Measurements from ENCODE around the gene DPH6. TPM values are rescaled to one million over a fixed set of nuclear protein-coding genes. Genes with fewer than 3 reads are reported as not detected.

DPH6 gene
- polyA plus RNA-seq, 1 donor, result 16.6 TPM

DNA sequence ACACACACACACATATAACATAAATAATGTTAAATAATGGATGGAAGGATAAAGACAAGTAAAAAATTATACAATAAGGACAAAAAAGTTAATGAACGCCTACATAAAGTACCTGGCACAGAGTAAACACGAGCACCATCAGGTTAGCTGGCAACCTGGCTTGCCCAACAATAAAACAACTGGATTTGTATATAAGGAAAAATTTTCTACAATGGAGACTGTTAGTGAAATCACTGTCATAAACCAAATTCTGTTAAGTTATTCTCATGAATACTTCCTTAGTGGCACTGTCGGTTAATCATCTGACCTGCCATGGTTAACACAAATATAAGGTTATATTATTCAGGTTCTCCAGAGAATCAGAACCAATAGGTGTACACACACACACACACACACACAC, 54.8 kb downstream of the DPH6 start:
- Histone ChIP-seq H3K27me3 (ENCODE audit: control insufficient read depth, insufficient read depth, low read length) (no peaks in the 10 kb centered on the region), H3K4me3 (ENCODE audit: low read length) (no peak overlapping the region), H3K36me3 (ENCODE audit: control insufficient read depth, insufficient read depth, low read length) (peaks cover 2% of the 10 kb centered on the region), H3K27ac (ENCODE audit: low read length) (no peak overlapping the region), H3K9me3 (ENCODE audit: control insufficient read depth, low read depth, low read length) (peaks cover 19% of the 10 kb centered on the region), H3K4me1 (ENCODE audit: control insufficient read depth, insufficient read depth, low read length) (peaks cover 16% of the 10 kb centered on the region)
- 100% methylated on average over 3 of the region's 3 CpGs for WGBS (ENCODE audit: insufficient coverage, low lambda C conversion rate)
- no peak for DNase-seq

GRCh38 chr15:35490511-35490910, 55.5 kb downstream of the DPH6 start:
- DNase-seq, result no peak
- peaks cover 16% of the 10 kb centered on the region for H3K4me1 ChIP-seq (ENCODE audit: control insufficient read depth, insufficient read depth, low read length)
- peaks cover 2% of the 10 kb centered on the region for H3K36me3 ChIP-seq (ENCODE audit: control insufficient read depth, insufficient read depth, low read length)
- no peak overlapping the region for H3K27ac ChIP-seq (ENCODE audit: low read length)
- peaks cover 19% of the 10 kb centered on the region for H3K9me3 ChIP-seq (ENCODE audit: control insufficient read depth, low read depth, low read length)
- no peaks in the 10 kb centered on the region for H3K27me3 ChIP-seq (ENCODE audit: control insufficient read depth, insufficient read depth, low read length)
- H3K4me3 ChIP-seq (ENCODE audit: low read length), result no peak overlapping the region
- WGBS (ENCODE audit: insufficient coverage, low lambda C conversion rate), result 100% methylated on average over 1 of the region's 4 CpGs

DNA sequence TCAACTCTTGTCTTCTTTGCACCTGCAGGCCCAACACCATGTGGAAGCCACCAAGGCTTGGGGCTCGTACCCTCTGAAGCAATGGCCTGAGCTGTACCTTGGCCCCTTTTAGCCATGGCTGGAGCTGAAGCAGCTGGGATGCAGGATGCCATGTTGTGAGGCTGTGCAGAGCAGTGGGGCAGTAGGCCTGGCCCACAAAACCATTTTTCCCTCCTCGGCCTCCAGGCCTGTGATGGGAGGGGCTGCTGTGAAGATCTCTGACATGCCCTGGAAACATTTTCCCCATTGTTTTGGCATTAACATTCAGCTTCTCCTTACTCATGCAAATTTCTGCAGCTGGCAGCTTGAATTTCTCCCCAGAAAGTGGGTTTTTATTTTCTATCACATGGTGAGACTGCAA, 58.5 kb downstream of the DPH6 start:
- H3K27ac ChIP-seq (ENCODE audit: low read length), result no peak overlapping the region
- no peak for DNase-seq
- peaks cover 19% of the 10 kb centered on the region for H3K9me3 ChIP-seq (ENCODE audit: control insufficient read depth, low read depth, low read length)
- no peaks in the 10 kb centered on the region for H3K27me3 ChIP-seq (ENCODE audit: control insufficient read depth, insufficient read depth, low read length)
- no peak overlapping the region for H3K4me3 ChIP-seq (ENCODE audit: low read length)
- H3K4me1 ChIP-seq (ENCODE audit: control insufficient read depth, insufficient read depth, low read length), result no peaks in the 10 kb centered on the region
- H3K36me3 ChIP-seq (ENCODE audit: control insufficient read depth, insufficient read depth, low read length), result peaks cover 5% of the 10 kb centered on the region
- 100% methylated on average over 1 of the region's 2 CpGs for WGBS (ENCODE audit: insufficient coverage, low lambda C conversion rate)

DNA sequence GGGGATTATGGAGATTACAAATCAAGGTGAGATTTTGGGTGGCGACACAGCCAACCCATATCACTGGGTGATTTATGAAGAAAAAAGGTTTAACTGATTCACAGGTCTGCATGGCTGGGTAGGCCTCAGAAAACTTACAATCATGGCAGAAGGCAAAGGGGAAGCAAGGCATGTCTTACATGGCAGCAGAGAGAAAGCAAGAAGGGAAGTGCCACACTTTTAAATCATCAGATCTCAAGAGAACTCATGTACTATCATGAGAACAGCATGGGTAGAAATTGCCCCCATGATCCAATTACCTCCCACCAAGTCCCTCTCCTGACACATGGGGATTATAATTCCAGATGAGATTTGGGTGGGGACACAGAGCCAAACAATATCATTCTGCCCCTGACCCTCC, 59.7 kb downstream of the DPH6 start:
- no peak for DNase-seq
- H3K4me3 ChIP-seq (ENCODE audit: low read length), result no peak overlapping the region
- no peaks in the 10 kb centered on the region for H3K4me1 ChIP-seq (ENCODE audit: control insufficient read depth, insufficient read depth, low read length)
- H3K36me3 ChIP-seq (ENCODE audit: control insufficient read depth, insufficient read depth, low read length), result peaks cover 5% of the 10 kb centered on the region
- H3K27ac ChIP-seq (ENCODE audit: low read length), result no peak overlapping the region
- no CpG with 5 or more reads among the region's 1 CpG for WGBS (ENCODE audit: insufficient coverage, low lambda C conversion rate)
- H3K27me3 ChIP-seq (ENCODE audit: control insufficient read depth, insufficient read depth, low read length), result no peaks in the 10 kb centered on the region
- H3K9me3 ChIP-seq (ENCODE audit: control insufficient read depth, low read depth, low read length), result peaks cover 19% of the 10 kb centered on the region

DNA sequence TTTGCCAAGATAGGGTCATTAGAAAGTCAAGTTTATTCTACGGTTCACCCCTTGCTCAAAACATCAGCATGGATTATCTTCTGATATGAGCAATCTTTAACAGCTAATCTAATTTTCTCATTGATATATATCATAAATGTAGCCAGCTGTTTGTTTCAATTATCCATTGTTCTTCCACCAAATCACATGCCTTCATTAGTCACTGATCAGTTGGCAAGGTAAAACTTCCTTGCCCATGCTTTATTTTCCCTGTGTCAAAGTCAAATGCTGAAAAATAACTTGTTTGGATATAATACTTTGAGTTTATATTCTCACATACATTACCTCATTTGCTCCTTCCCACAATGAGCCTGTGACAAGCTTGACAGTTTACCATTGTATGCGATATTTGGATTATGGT, 60.6 kb downstream of the DPH6 start:
- peaks cover 5% of the 10 kb centered on the region for H3K36me3 ChIP-seq (ENCODE audit: control insufficient read depth, insufficient read depth, low read length)
- no peaks in the 10 kb centered on the region for H3K4me1 ChIP-seq (ENCODE audit: control insufficient read depth, insufficient read depth, low read length)
- peaks cover 19% of the 10 kb centered on the region for H3K9me3 ChIP-seq (ENCODE audit: control insufficient read depth, low read depth, low read length)
- H3K4me3 ChIP-seq (ENCODE audit: low read length), result no peak overlapping the region
- no peak overlapping the region for H3K27ac ChIP-seq (ENCODE audit: low read length)
- DNase-seq, result no peak
- no CpG with 5 or more reads among the region's 2 CpGs for WGBS (ENCODE audit: insufficient coverage, low lambda C conversion rate)
- H3K27me3 ChIP-seq (ENCODE audit: control insufficient read depth, insufficient read depth, low read length), result no peaks in the 10 kb centered on the region

- Histone ChIP-seq H3K4me1 (ENCODE audit: control insufficient read depth, insufficient read depth, low read length) (no peaks in the 10 kb centered on the region), H3K4me3 (ENCODE audit: low read length) (no peak overlapping the region), H3K27ac (ENCODE audit: low read length) (no peak overlapping the region), H3K9me3 (ENCODE audit: control insufficient read depth, low read depth, low read length) (peaks cover 19% of the 10 kb centered on the region), H3K36me3 (ENCODE audit: control insufficient read depth, insufficient read depth, low read length) (peaks cover 5% of the 10 kb centered on the region), H3K27me3 (ENCODE audit: control insufficient read depth, insufficient read depth, low read length) (no peaks in the 10 kb centered on the region)
- WGBS (ENCODE audit: insufficient coverage, low lambda C conversion rate), result 91% methylated on average over 3 of the region's 5 CpGs
- no peak for DNase-seq
These were observed 61.6 kb downstream of the DPH6 start for GRCh38 chr15:35484231-35484945.

- Histone ChIP-seq H3K4me3 (ENCODE audit: low read length) (no peak overlapping the region), H3K27ac (ENCODE audit: low read length) (no peak overlapping the region), H3K4me1 (ENCODE audit: control insufficient read depth, insufficient read depth, low read length) (no peaks in the 10 kb centered on the region), H3K27me3 (ENCODE audit: control insufficient read depth, insufficient read depth, low read length) (no peaks in the 10 kb centered on the region), H3K9me3 (ENCODE audit: control insufficient read depth, low read depth, low read length) (peaks cover 5% of the 10 kb centered on the region), H3K36me3 (ENCODE audit: control insufficient read depth, insufficient read depth, low read length) (peaks cover 2% of the 10 kb centered on the region)
- peak in 1 of 2 donors; percentile 28 for DNase-seq
- no CpG with 5 or more reads among the region's 2 CpGs for WGBS (ENCODE audit: insufficient coverage, low lambda C conversion rate)
These were observed 64.0 kb downstream of the DPH6 start for GRCh38 chr15:35481992-35482391.

DNA sequence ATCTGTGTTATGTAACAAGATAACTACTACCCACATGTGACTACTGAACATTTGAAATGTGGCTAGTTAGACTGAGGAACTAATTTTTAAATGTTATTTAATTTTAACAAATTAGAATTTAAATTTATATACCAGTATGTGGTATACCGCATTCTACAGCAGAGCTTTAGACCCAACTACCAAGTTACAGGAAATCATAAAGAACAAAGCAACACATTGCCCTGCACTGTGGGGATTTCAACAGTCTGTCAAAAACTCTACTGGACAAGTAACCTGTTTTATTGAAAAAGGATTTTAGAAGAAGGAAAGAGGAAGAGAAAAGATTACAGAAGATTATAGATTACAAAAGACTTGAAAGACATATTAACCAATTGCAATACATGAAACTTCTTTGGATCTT, 64.9 kb downstream of the DPH6 start:
- H3K4me1 ChIP-seq (ENCODE audit: control insufficient read depth, insufficient read depth, low read length), result no peaks in the 10 kb centered on the region
- H3K36me3 ChIP-seq (ENCODE audit: control insufficient read depth, insufficient read depth, low read length), result peaks cover 2% of the 10 kb centered on the region
- DNase-seq, result no peak
- H3K27me3 ChIP-seq (ENCODE audit: control insufficient read depth, insufficient read depth, low read length), result no peaks in the 10 kb centered on the region
- no peak overlapping the region for H3K4me3 ChIP-seq (ENCODE audit: low read length)
- H3K27ac ChIP-seq (ENCODE audit: low read length), result no peak overlapping the region
- no peaks in the 10 kb centered on the region for H3K9me3 ChIP-seq (ENCODE audit: control insufficient read depth, low read depth, low read length)
- no CpG with 5 or more reads among the region's 1 CpG for WGBS (ENCODE audit: insufficient coverage, low lambda C conversion rate)

DNA sequence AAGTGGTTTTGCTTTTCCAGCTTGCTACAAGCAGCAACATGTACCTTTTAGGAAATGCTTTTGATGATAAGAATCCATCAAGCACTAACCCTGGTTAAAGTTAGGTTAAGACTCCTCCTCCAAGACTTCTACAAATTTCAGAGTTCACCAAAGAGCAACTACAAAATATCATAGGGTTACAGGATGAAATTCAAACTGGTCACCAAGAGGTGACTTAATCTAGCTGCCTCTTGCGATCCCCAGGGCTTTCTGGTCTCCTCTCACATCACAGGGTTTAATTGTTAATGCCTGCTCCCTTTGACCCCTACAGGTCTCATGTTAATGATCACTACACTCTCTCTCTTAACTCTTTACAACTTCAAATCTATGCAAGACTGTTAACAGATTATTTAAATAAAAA, 66.5 kb downstream of the DPH6 start:
- no peak overlapping the region for H3K27ac ChIP-seq (ENCODE audit: low read length)
- H3K4me1 ChIP-seq (ENCODE audit: control insufficient read depth, insufficient read depth, low read length), result no peaks in the 10 kb centered on the region
- no peaks in the 10 kb centered on the region for H3K9me3 ChIP-seq (ENCODE audit: control insufficient read depth, low read depth, low read length)
- H3K4me3 ChIP-seq (ENCODE audit: low read length), result no peak overlapping the region
- H3K27me3 ChIP-seq (ENCODE audit: control insufficient read depth, insufficient read depth, low read length), result no peaks in the 10 kb centered on the region
- WGBS (ENCODE audit: insufficient coverage, low lambda C conversion rate), result 50% methylated on average over 1 of the region's 1 CpG
- DNase-seq, result peak in 1 of 2 donors; percentile 50
- H3K36me3 ChIP-seq (ENCODE audit: control insufficient read depth, insufficient read depth, low read length), result peaks cover 2% of the 10 kb centered on the region

GRCh38 chr15:35477312-35478262, 68.4 kb downstream of the DPH6 start:
- 30% methylated on average over 3 of the region's 4 CpGs for WGBS (ENCODE audit: insufficient coverage, low lambda C conversion rate)
- DNase-seq, result peak in 1 of 2 donors; percentile 24
- Histone ChIP-seq H3K27ac (ENCODE audit: low read length) (no peak overlapping the region), H3K4me3 (ENCODE audit: low read length) (no peak overlapping the region), H3K27me3 (ENCODE audit: control insufficient read depth, insufficient read depth, low read length) (no peaks in the 10 kb centered on the region), H3K9me3 (ENCODE audit: control insufficient read depth, low read depth, low read length) (no peaks in the 10 kb centered on the region), H3K36me3 (ENCODE audit: control insufficient read depth, insufficient read depth, low read length) (no peaks in the 10 kb centered on the region), H3K4me1 (ENCODE audit: control insufficient read depth, insufficient read depth, low read length) (no peaks in the 10 kb centered on the region)
